D341Med (cell line): ENCODE data around the gene PPAT.
"Not testable (repeated sequence)": the region's sequence is repeated elsewhere in the genome, so short reads cannot be mapped to it uniquely, and the experiment has no call there.

ENCODE experiments used
- DNase-seq: peaks from one replicate; pipeline ENCODE4 v3.0.0; 2012; ENCODE audit warnings: low spot score

The PPAT gene

DNA sequence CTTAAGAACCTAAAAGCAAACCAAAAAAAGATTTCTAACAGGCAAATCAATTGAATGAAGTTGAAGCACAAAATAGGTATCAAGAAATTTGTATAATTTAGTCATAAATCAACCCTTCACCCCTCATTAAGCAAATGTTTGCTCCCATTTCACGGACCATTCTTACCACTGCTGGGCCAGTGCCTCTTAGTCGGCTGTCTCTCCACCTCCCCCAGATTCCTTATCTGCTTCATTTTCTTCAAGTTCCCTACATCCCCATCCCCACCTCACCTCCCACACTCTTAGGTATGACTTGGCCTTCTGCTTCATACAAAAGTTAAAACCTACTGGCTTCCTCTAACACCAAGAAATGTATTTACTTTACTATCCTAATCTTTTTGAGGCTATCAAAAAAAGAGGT is 60.0 kb downstream of the PPAT start:
- DNase-seq: no peak

- DNase-seq: no peak
Observed at GRCh38 chr4:56374956-56375355, 60.5 kb downstream of the PPAT start.

GRCh38 chr4:56372774-56373173 is 62.6 kb downstream of the PPAT start:
- DNase-seq: no peak

DNA sequence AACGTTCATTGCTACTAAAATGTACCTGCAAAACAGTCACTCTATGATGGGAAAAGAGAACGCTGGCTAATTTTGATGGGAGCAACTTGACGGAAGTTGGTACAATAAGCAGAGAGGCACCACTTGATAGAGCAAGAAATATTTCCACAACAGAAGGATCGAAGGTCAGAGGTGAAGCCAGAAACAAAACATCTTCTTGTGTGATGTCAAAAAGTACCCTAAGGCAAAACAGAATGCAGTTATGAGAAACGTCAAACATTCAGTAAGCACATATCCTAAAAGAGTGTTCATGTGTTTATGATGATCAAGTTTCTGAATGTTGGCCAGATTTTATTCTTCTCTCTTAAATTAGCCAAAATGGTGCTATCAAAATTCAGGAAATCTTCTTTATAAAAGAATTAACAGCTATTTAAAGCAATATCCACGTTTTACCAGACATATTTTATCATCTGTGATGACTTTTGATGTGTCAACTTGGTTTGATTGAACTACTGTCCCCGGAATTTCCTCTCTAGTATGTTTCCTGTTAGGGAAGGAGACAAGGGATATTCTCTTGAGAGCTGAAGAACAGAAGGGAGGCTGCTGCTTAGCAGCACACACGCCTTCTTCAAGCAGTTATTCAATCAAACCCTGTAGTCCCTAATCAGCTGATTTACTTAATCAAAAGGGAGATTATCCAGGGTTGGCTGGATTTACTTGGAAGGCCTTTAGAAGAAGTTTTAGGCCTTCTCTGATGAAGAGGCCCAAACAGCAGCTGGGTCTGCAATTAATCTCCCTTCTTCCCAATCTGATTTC is 63.8 kb downstream of the PPAT start:
- DNase-seq: peak; percentile 78

DNA sequence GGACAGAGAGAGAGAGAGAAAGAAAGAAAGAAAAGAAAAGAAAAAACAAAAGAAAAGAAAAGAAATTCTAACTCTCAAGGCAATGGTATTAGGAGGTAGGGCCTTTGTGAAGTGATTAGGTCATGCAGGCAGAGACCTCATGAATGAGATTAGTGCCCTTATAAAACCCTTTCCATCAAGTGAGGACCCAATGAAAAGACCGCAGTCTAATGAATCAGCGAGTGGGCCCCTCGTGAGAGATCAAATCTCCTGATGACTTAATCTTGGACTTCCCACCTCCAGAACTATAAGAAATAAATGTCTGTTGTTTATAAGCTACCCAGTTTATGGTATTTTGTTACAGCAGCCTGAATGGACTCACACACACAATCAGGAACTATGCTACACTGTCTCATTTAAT is 65.0 kb downstream of the PPAT start:
- no peak for DNase-seq

- DNase-seq: not testable (repeated sequence)
Observed at GRCh38 chr4:56362981-56363380, 72.4 kb downstream of the PPAT start.

DNA sequence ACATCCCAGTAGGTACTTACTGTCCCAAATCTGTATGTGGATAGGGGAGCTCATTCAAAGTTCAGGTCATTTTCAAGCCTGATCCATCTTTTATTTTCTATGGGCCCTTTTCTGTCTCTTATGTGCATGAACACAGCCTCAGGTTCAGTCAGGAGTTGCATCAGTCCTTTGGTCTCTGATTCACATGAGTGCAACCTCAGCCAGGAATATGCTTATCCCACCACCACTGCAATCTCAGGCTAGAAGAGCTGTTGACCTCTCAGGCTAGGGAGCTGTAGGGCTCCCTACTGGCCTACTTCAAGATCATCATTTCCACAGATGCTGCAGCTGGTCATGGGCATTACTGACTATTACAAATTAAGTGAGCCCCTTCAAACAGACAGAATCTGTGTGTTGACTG is 75.3 kb downstream of the PPAT start:
- DNase-seq: no peak

- DNase-seq: no peak
Observed at GRCh38 chr4:56356650-56357049, 78.8 kb downstream of the PPAT start.

DNA sequence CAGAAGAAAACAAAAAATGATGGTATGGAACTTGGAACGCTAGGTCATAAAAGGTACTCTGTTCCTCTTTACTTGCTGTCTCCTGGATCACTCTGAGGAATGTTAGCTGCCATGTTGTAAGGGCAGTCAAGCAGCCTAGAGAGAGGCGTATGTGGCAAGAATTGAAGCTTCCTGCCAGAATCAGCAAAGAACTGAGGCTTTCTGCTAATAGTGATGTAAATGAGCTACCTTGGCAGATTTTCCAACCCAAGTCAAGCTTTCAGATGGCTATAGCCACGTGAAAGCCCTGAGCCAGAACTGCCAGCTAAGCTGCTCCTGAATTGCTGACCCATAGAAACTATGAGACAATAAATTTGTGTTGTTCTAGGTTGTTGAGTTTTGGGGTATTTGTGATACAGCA is 86.8 kb downstream of the PPAT start:
- no peak for DNase-seq

DNA sequence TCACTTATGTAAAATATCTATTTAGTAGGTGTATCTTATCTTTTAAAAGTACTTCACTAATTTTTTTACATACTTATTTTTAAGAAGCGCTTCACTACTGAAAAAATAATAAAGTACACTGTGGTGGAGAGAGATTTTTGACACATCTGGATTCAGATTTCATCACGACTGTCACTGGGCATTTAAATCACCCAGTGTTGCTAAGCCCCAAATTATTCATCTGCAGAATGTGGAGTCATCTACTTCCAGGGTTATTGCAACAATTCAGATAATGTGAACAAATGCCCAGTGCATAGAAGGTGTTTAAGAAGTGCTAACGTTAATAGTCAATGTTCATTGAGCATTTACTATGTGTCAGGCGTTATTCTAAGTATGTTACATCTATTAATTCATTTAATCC is 90.0 kb downstream of the PPAT start:
- DNase-seq: no peak
